Left cardiac atrium (tissue), 4 donors: Measurements from ENCODE around the gene KIAA0513. TPM values are rescaled to one million over a fixed set of nuclear protein-coding genes. Genes with fewer than 3 reads are reported as not detected.
"Not testable (repeated sequence)": the region's sequence is repeated elsewhere in the genome, so short reads cannot be mapped to it uniquely, and the experiment has no call there.

Experiments
- ATAC-seq, 2 donors: fragments of 200-7000 bp; cut with Tn5 transposase; one replicate each; pipeline ENCODE4 v1.9.1; 2020; ENCODE audit warnings: mild to moderate bottlenecking in 2 of 2, moderate library complexity in 2 of 2
- DNase-seq: peaks from one replicate; pipeline ENCODE4 v3.0.0-alpha.2; 2020
- intact Hi-C, 2 donors: fragments of 100-400 bp; cut with DNase I; formaldehyde crosslinking; loops; one replicate each; pipeline versions ENCODE4 v1.14.1 to v1.15.1; 2022 to 2023
- total RNA-seq, 2 donors: library from RNA; stranded (reverse); fragmentation: NEBNext Ultra II Directional; extraction: Animal tissue kit (Norgen Biotek cat#: 25700); gene quantifications; one replicate each; pipeline ENCODE4 v1.2.1, GENCODE V29; 2021
- donor health status: DM: no; HTN: yes; CAD: no.
- donor health status: DM: no; HTN: yes; CAD: no; lungs with severe emphysema.
- donor health status: DM: yes; HTN: yes; CAD: no.
- donor health status: Dilated cardiomyopathy.

KIAA0513 gene
- total RNA-seq, 2 donors from 2014 or later: 9.2 to 10.4 TPM

DNA sequence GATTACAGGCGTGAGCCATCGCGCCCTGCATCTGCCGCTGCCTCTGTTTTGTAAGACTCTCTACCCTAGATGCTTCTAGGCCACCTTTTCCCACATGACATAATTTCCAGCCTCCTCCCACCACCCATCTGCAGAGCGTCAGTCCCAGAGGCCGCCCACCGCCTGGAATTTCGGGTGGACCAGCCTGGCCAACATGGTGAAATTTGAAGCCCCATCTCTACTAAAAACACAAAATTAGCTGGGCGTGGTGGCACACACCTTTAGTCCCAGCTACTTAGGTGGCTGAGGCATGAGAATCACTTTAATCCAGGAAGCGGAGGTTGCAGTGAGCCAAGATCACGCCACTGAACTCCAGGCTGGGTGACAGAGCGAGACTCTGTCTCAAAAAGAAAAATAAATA lies 89.8 kb downstream of the KIAA0513 start:
- intact Hi-C loops: loop anchor here (5.0 to 10.0 kb wide), 2 partner anchors 130 to 137 kb away; no protein-coding TSS in a partner anchor
- DNase-seq (no peak), ATAC-seq (no peak)

DNA sequence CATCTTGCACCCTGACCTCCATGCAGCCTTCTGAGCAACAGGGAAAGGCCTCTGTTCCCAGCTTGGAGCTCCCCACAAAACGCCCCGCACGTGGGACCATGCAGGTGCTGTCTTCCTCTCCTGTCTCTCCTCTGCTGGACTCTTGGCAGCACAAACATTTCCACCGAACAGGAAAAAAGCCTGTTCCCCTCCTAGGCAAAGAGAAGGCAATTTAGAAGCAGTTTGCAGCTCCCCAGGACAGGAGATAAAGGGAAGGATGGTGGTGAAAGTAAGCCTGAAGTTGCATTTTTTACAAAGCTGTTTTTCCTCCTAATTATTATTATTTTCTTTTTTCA lies 92.4 kb downstream of the KIAA0513 start:
- ATAC-seq: no peak
- no peak for DNase-seq
- intact Hi-C loops: no loop called here

DNA sequence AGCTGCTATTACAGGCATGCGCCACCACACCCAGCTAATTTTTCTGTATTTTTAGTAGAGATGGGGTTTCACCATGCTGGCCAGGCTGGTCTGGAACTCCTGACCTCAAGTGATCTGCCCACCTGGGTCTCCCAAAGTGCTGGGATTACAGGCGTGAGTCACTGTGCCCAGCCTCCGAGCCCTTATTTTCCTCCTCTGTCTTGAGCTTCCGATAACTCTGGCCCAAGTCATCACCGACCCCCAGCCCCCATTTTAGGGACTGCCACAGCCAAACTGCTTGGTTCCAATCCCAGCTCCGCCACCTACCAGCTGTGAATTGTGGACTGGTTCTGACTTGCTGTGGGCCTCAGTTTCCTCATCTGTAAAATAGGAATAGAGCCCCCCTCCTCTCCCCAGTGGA lies 95.8 kb downstream of the KIAA0513 start:
- intact Hi-C loops, ATAC-seq, DNase-seq: not testable (repeated sequence)

DNA sequence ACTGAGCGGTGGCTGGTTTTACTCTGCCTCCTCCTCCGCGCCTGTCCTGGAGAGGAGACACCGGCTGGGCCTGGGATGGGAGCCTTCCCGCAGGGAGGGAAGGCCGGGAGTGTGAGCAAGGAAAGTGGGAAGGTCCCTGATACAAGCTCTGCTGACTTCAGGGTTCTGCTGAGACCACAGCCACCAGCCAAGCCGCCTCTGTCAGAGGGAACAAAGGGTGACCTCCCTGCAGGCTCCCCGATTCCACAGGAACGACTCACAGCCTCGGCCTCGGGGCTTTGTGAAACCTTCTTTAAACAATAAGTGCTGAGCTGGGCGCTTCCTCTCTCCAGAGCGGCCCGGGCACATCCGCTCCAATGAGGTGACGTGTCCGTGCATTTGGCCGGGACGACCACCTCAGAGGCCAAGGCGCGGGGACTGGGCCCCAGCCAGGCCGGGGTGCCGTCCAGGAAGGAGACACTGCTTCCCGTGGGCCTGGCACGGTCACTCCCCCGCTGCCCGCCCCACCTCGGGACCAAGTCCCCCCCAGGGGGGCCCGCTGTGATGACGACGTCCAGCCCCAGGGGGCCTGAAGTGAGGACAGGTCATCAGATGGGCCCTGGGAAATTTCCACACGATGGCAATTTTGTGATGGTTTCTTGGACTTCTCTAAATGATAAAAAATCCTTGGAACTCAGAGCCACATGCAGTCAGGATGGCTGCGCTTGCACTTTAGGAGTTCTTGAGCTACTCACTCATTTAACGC lies 96.5 kb downstream of the KIAA0513 start:
- intact Hi-C loops: no loop called here
- peak; percentile 90 for DNase-seq
- peak; percentile 82 to 83 for ATAC-seq

DNA sequence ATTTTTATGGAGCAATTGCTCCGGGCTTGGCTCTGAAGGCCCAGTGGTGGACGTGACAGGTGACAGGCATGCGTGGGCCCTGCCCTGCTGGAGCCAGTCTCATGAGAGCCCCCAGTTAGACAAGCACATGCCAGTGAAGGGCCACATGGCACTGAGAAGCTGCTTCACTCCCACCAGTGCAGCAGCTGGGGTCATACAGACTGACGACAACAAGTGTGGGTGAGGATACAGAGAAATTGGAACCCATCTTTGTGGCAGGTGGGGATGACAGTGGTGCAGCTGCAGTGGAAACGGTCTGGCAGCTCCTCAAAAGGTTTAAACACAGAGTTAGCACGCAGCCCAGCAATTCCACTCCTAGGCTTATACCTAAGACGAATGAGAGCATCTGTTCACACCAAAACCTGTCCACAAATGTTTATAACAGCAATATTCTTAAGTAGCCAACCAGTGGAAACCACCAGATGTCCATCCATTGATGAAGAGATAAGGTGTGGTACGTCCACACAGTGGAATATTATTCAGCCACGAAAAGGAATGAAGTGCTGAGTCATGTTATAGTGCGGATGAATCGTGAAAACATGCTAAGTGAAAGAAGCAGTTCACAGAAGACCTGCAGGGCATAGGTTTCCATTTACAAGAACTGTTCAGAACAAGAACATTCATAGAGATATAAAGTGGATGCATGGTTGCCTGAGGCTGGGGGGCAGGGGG lies 97.2 kb downstream of the KIAA0513 start:
- intact Hi-C loops: loop anchor here in 1 of 2 donors (5.0 kb wide), 1 partner anchor 48 kb away; no protein-coding TSS in a partner anchor
- DNase-seq: no peak
- no peak for ATAC-seq

DNA sequence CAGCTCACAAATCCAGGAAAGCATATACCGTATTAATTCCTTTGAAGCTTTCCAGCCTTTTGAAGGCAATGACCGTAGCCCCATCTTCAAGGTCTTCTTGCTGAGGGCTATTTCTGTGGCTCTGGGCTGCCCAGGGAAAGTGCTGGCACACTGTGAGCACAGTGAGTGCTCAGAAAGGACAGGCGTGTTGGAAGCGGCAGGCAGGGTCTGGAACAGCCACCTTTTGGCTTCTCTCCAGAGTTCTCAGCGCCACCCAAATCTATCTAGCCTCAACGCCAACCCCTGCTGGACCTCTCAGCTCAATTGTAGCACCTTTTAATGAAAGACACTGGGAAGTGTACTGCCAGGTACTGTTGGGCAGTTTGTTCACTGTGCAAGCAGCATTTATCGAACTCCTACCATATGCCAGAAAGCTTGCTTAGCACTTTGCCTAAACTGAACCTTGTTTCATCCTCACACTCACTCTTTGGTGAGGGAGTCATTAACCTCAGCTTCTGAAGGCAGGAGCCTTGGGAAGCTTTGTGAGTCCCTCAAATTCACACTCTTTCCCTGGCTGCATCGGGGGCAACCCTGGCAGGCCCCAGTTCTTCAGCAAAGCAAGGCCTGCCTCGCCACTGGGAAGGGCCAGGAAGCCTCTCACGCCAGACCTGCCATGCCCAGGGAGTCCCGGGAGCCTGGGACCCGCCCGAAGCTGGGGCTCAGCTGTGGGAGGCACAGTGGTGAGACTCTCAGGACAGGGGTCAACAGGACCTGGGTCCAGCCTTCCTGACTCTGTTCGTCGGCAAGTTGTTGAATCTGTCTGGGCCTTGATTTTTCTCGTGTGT lies 98.2 kb downstream of the KIAA0513 start:
- intact Hi-C loops: loop anchor here in 1 of 2 donors (5.0 kb wide), 1 partner anchor 47 kb away; no protein-coding TSS in a partner anchor
- DNase-seq (peak; percentile 70), ATAC-seq (peak; percentile 51 to 55)

DNA sequence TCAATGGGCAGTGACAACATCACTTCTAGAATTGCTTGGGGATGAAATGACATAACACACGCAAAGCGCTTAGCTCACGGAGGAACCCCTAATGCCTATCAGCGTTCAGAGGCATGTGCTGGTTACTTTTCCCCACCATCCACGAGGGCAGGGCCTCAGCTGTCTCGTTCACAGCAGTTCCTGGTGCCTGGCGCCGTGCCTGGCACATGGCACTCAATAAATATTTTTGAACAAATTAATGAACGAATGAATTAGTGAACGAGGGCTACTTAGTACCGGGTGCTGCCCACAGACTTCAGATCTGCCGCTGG lies 98.8 kb downstream of the KIAA0513 start:
- intact Hi-C loops: loop anchor here in 1 of 2 donors (5.0 kb wide), 1 partner anchor 46 kb away; no protein-coding TSS in a partner anchor
- ATAC-seq (no peak), DNase-seq (no peak)

DNA sequence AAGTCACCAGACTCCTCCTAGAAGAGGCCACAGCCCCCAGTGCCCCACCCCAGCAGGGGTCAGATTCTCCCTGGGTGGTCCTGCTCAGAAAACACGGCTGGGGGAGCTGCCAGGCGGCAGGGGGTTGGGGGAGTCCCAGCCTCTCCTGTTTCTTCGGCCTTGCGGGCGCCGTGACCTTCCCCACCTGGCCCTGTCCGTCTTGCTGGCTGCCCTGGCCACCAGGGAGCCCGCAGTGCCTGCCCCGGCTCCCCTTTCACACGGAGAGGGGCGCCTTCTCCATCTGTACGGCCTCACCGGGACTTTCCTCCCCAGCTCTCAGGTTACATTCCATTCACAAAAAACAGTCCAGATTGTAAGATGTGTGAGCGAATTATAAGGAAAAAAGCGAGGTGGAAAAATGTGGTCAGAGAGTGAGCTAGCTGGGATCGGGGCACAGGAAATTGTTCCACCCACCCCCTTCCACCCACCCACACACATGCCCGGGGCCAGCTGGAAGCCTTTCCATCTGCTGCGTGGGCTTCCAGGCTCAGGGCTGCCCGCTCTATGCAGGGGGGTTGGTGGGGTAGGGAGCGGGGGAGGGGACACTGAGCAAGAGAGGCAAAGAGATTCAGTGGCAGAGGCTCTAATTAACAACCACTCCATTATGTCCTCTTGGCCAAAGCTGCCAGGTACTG lies 99.2 kb downstream of the KIAA0513 start:
- DNase-seq: peak; percentile 61
- intact Hi-C loops: loop anchor here in 1 of 2 donors (5.0 kb wide), 1 partner anchor 45 kb away; no protein-coding TSS in a partner anchor
- ATAC-seq: peak; percentile 24 to 54

DNA sequence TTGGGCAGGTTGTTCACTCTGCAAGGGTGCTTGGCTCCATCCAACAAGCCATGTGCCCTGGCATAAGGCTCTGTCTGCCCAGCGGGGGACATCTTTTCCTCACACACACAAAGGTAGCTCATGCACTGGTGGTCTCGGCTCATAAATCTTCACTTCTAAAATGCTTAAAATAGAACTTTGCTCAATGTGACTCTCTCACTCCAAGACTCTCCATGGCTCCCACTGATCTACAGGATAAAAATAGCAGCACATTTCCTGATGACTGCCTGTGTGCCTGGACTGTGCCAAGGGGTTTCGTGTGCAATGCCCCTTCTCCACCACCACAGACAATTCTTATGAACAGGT lies 99.8 kb downstream of the KIAA0513 start:
- intact Hi-C loops: loop anchor here in 1 of 2 donors (5.0 kb wide), 1 partner anchor 45 kb away; no protein-coding TSS in a partner anchor
- no peak for DNase-seq

DNA sequence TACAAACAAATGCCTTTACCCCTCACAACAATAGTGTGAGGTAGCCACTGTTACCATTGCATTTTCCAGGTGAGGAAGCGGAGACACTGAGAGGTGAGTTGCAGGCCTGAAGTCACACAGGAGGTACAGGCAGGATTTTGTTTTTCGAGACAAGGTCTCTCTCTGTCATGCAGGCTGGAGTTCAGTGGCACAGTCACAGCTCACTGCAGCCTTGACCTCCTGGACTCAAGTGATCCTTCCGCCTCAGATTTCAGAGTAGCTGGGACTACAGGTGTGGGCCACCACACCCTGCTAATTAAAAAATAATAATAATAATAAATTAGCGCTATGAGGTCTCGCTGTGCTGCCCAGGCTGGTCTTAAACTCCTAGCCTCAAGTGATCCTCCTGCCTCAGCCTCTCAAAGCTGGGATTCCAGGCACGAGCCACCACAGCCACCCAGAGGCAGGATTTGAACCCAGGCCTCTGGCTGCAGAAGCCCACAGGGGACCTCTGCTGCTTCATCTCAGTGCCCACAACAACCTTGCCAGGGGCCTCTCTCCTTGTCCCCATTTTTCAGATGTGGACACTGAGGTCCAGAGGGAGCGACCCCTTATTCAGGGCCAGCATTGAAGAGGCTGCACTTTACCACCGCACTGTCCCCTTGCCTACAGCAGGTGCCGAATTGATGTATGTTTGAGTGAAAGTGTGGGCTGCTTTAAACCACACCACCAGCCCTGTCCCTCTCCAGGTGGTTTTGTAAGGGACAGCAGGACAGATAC lies 100.7 kb downstream of the KIAA0513 start:
- intact Hi-C loops: loop anchor here in 1 of 2 donors (5.0 kb wide), 1 partner anchor 44 kb away; no protein-coding TSS in a partner anchor
- ATAC-seq (no peak), DNase-seq (no peak)

More for the DNA sequence above, 99.8 kb downstream of the KIAA0513 start:
- no peak for ATAC-seq

DNA sequence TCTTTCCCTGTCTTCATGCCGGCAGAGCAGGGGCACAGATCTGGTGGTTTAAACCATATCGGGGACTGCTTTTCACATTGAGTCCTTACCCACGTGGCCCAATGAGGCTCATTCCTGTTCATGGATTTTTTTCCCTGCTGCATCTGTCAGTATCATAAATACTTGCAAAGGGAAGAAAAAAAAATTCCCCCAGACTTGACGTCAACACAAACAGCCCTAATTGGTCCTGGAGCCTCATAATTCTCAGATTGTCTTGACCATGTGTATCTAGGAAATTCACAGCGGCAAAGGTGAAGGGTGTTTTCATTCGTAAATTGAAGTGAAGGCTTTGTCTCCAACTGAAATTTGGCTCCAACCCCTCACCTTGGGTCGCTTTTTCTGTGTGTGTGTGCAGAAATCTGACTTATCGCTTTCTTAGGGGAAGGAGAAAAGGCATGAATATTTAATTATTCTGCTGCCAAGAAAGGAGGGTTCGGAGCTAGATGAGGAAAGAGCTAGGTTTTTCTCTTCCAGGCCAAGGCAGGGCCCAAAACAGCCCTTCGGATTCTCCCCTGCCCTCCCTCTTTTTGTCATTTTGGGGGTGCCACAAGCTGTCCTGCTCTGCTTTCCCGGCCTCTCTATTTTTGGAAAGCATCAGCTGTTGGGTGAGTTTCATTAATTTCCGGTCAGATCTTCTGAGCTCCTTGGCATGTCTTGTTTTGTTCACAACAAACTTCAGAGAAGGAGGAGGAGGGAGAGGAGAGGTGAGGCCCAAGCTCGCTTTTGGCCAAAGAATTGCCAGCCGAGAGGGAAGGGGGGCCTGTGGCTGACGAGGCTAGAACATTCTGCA lies 102.5 kb downstream of the KIAA0513 start:
- ATAC-seq (peak; percentile 10 to 44), DNase-seq (no peak)
- intact Hi-C loops: loop anchor here in 1 of 2 donors (5.0 kb wide), 1 partner anchor 42 kb away; no protein-coding TSS in a partner anchor

DNA sequence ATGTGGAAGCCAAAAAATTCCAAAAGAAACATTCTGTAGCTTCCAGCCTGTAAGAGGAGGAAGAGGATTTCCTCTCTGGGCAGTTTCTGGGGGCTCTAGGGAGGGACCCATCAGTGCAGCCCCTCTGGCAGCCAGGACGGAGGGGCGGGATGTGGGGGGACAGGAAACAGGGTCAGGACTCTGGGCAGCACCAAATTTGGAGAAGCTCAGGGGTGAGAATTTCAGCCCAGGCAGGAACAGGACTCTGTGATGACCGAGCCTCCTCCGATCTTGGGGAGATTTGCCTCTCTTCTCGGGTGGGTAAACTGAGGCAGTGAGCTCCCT lies 103.1 kb downstream of the KIAA0513 start:
- DNase-seq (no peak), ATAC-seq (no peak)
- intact Hi-C loops: no loop called here

DNA sequence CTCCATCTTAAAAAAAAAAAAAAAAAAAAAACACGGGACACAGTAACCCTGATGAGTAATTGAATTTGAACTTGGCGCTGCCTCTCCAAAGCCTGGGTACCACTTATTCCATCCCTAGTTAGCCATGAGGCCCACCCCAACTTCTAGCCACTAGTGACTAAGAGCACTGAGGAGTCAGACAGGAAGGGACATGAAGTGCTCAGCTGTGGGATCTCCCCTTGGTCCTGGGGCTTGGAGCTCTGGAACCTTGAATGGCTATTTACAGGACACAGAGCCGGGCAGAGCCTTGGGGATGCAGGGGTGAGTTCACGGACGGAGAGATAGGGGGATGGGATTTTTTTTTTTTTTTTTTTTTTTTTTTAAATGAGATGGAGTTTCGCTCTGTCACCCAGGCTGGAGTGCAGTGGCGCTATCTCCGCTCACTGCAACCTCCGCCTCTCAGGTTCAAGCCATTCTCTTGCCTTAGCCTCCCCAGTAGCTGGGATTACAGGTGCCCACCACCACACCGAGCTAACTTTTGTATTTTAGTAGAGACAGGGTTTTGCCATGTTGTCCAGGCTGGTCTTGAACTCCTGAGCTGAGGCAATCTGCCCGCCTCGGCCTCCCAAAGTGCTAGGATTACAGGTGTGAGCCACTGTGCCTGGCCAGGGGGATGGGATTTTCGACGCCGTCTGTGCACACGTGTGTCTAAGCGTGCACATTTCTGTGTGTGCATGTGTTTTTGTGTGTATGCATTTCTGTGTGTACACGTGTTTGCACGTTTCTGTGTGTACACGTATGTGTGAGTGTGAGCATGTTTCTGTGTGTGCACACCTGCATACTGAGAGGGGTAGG lies 105.1 kb downstream of the KIAA0513 start:
- ATAC-seq (no peak), DNase-seq (no peak)
- intact Hi-C loops: no loop called here

DNA sequence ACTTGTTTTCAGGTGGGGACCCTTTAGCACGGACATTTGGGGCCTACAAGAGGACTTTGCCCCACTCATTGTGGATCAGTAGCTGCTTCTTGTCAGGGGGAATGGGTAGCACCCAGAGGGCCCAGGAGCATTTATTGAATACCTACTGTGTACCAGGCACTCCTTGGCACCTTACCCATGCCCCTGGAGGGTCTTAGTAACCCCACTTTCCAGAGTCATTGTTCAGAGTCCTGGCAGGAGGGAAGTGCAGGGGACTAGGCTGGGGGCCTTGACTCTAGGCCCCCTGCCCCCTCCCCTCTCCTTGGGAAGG lies 105.7 kb downstream of the KIAA0513 start:
- no peak for DNase-seq
- ATAC-seq: no peak
- intact Hi-C loops: no loop called here

DNA sequence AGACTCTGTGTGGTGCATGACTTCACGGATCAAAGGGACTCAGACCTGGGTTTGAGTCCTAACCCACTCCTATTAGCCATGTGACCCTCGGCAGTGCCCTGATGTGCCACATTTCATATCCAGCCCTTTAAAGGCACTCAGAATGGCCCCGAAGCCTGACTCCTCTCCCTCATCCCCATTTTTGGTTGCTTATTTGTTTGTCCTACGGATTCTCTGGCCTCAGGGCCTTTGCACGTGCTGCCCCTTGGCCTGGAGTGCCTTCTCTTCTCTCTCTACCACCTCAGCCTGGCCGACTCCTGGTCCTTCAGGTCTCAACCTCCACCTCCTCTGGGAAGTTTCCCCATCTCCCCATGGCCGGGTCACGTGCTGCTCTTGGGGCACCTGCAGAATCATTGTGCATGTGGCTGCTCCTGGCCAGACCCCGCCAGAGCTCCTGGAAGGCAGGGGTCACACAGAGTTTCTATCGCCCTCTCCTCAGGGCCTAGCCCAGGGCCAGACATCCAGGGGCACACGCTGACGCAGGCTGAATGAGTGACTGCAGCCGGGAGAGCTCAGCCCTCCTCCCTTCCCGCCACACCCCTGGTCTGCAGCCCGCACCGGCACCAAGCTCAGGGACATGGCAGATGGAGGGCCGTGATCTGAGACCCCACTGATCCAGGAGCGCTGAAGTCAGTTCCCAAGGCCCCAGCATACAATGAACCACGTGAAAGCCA lies 106.6 kb downstream of the KIAA0513 start:
- intact Hi-C loops: no loop called here
- no peak for DNase-seq
- ATAC-seq: no peak

DNA sequence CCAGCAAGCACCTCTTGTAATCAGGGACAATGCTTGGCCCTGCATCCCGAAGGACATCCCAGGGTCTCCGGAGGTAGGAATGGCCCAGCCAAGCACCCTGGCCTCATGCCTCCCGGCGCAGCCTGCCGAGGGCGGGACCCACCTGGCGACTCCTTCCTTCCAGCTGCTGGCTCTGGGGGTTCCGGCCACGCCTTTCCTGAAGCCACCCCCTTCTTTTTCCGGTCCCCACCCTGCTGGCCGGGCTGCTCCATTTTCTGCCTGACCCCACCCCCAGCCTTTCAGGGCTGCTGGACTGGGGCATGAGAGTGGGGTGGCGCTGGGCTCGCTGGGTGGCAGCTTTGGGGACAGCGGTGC lies 107.2 kb downstream of the KIAA0513 start:
- ATAC-seq: no peak
- peak; percentile 71 for DNase-seq
- intact Hi-C loops: no loop called here
